GM12864 (cell line): Measurements from ENCODE around the gene ANKFN1.

Experiments used
- DNase-seq: peaks from one replicate; pipeline ENCODE4 v3.0.0-alpha.2; 2011; ENCODE audit warnings: low read depth
- H3K4me3 ChIP-seq: 2 replicates; pipeline ENCODE4 v1.5.1; 2011; ENCODE audit warnings: mild to moderate bottlenecking, low read depth, low read length, control low read depth
- CTCF ChIP-seq: IDR thresholded peaks from 2 replicates; pipeline ENCODE4 v1.5.1; 2011; ENCODE audit warnings: low read depth, mild to moderate bottlenecking, moderate library complexity, low read length, control low read depth, inconsistent platforms; ENCODE audit errors: missing control alignments

ANKFN1 gene

GRCh38 chr17:56351675-56352074 is 198.4 kb downstream of the ANKFN1 start:
- H3K4me3 ChIP-seq, result no peak overlapping the region
- no peak for TF ChIP-seq CTCF
- no peak for DNase-seq

GRCh38 chr17:56358651-56359050 is 205.4 kb downstream of the ANKFN1 start:
- no peak for DNase-seq
- H3K4me3 ChIP-seq, result no peak overlapping the region
- TF ChIP-seq CTCF, result no peak

- H3K4me3 ChIP-seq, result no peak overlapping the region
- DNase-seq, result no peak
- no peak for TF ChIP-seq CTCF
Measured at GRCh38 chr17:56359518-56359917, 206.2 kb downstream of the ANKFN1 start.

GRCh38 chr17:56367366-56367765 is 214.1 kb downstream of the ANKFN1 start:
- TF ChIP-seq CTCF, result no peak
- DNase-seq, result no peak
- no peak overlapping the region for H3K4me3 ChIP-seq

- DNase-seq, result no peak
- no peak overlapping the region for H3K4me3 ChIP-seq
- TF ChIP-seq CTCF, result no peak
Measured at GRCh38 chr17:56373981-56374833, 220.9 kb downstream of the ANKFN1 start.

GRCh38 chr17:56389356-56389755 is 236.1 kb downstream of the ANKFN1 start:
- DNase-seq, result no peak
- H3K4me3 ChIP-seq, result no peak overlapping the region
- TF ChIP-seq CTCF, result no peak

- DNase-seq, result no peak
- TF ChIP-seq CTCF, result no peak
- H3K4me3 ChIP-seq, result no peak overlapping the region
Measured at GRCh38 chr17:56392321-56392720, 239.0 kb downstream of the ANKFN1 start.
